GM21825 (cell line): ENCODE measurements around the gene IQSEC2.

Source experiments
- ATAC-seq: cut with Tn5 transposase; IDR thresholded peaks from one replicate; pipeline ENCODE4 v1.9.1; 2021; ENCODE audit warnings: mild to moderate bottlenecking, moderate library complexity; ENCODE audit not compliant: unreplicated experiment

The IQSEC2 gene

GRCh38 chrX:53305996-53306937 lies 24.9 kb upstream of the IQSEC2 start:
- ATAC-seq, result no peak

GRCh38 chrX:53305219-53305995 lies 24.0 kb upstream of the IQSEC2 start:
- no peak for ATAC-seq

GRCh38 chrX:53303195-53303594 lies 21.8 kb upstream of the IQSEC2 start:
- ATAC-seq, result no peak

DNA sequence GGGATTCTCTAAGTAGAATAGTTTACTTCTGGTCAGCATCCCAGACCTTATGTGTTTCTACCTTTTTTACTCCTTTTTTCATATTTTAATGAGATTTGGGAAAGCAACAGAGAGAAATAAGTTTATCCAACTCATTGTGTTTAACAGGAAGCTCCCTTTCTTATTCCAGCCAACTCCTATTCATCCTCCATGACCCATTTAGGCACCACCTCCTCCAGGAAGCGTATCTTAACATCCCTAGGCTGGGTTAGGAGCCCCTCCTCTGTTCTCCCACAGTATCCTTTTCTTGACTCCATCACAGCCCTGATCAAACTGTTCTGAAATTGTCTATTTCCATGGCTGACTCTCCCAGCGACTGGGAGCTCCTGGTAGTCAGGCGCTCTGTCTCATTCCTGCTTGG lies 18.8 kb upstream of the IQSEC2 start:
- no peak for ATAC-seq

- no peak for ATAC-seq
Measured at GRCh38 chrX:53294024-53294648, 12.8 kb upstream of the IQSEC2 start.

DNA sequence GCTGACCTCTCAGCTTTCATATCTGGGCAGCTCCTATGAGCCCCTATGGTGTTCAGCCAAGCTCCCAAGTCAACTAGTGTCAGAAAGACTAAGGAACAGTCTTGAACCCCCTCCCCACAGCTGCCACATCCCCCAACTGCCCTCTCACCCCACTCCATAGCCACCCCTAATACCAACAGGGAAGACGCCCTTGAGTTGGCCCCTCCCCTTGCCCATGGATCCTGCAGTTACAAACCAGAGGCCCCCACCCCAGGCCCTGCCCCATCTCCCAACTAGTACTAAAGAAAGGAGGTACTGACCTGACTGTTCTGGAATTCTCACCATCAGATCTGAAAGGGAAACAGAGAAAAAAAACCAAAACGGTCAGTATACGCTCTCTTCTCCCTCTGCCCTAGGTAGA lies 10.2 kb upstream of the IQSEC2 start:
- ATAC-seq, result no peak

DNA sequence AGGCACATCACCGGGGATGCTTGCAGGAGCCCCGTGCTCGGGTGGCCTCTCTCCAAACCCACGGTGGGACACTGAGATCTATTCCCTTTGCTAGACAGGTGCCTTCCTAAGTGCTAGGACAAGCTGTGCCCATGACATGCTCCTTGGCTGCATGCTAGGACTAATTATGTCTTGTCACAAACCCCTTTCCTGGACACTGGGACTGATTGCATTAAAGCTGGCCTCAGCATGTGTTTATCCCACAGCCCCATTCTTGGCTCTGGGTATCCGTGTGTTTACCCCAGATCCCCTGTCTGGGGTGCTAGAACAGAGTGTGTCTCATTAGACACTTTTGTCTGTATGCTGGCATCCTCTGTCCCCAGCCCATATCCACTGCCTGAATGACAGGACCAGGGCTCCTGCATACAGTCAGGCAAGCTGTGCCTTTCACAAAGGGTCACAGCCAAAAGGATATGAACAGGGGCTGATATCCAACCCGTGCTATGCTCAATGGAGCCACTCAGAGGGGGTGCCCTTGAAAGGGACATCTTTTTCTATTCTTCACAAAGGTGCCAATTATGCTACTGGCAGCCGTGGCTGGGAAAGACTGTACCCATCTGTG lies 9.2 kb upstream of the IQSEC2 start:
- no peak for ATAC-seq

DNA sequence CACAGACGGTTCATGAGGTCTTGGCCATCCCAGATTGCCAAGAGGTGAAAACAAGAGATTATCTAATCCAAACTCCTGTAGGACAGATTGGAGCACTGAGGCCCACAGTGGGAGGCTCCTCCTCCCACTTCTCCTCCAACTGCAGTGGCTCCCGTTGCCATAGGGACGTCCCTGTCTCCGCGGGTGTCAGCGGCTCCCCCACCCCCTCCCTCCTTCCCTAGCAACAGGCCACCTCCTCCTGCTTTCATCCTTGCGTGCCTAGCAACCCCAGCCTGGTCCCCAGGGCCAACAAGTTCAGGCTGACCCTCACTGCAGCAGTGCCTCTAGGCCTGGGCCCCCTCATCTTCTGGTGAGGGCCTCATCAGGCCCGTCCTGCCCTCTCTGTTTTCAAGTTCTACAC lies 6.8 kb upstream of the IQSEC2 start:
- no peak for ATAC-seq

- ATAC-seq, result no peak
Measured at GRCh38 chrX:53287493-53288138, 6.2 kb upstream of the IQSEC2 start.

DNA sequence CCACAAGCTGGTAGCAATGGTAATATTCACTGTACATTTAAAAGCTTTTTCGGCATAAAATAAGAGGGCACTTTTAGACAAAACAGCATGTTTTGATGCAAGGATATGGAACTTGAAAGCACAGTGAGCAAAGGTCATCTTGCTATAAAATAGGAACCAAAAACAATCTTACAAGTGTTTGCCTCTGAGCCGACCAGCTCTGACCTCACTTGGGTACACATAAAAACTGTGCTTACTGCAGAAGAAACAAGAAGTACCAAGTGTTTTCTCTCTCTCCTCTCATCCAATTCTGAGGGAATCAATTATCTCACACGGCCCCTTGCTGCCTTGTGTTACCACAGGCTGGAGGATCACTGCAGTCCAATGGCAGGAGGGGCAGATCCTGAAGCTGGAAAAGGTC lies 4.8 kb upstream of the IQSEC2 start:
- ATAC-seq, result no peak

GRCh38 chrX:53285591-53285990 lies 4.2 kb upstream of the IQSEC2 start:
- ATAC-seq, result no peak

DNA sequence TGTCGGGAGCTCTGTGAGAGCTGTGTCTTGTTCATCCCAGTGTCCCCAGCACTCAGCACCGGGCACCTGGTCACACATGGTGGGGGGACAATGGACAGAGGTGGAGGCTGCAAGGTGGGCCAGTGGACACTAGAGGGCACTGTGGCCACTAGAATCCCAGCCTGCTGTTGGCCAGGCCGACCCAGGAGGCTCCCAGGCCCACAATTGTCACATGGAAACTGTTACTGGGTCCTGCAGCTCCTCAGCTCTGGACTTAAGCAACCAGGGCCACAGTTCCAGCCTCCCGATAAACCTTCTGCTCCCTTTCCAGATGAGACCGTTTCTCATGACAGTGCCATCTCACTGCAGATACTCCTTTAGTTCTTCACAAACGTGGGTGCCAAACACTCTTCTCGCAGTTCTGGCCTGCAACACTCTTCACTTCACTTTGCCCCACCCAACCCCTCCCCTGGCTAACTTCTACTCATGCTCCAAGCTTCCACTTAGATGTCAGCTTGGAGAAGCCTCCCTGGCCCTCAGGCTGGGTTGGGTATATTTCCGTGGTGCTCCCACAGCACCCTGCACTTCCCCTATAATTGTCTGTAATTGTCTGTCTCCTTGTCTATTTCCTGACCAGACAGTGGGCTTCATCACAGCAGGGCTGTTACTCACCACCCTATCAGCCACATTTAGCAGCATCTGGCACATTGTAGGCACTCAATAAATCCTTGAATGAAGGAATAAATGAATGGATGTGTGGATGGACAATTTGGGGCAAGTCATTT lies 3.5 kb upstream of the IQSEC2 start:
- ATAC-seq, result no peak

GRCh38 chrX:53283567-53283966 lies 2.2 kb upstream of the IQSEC2 start:
- no peak for ATAC-seq

DNA sequence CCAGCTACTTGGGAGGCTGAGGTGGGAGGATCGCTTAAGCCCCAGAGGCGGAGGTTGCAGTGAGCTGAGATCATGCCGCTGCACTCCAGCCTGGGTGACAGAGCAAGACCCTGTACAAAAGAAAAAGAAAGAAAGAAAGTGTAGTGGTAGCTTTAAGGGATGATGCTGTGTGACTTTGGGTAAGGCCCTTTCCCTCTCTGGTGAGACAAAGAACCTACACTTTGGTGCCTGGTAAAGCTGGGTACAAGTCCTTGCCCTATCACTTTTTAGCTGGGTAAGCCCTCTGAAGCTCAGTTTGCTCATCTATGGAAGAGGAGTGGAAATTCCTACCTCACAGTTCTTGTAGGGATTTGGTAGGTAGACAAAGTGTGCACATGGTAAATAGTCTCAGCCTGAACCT lies 1.7 kb upstream of the IQSEC2 start:
- ATAC-seq, result no peak

GRCh38 chrX:53281963-53282695 lies 745 bp upstream of the IQSEC2 start:
- no peak for ATAC-seq

DNA sequence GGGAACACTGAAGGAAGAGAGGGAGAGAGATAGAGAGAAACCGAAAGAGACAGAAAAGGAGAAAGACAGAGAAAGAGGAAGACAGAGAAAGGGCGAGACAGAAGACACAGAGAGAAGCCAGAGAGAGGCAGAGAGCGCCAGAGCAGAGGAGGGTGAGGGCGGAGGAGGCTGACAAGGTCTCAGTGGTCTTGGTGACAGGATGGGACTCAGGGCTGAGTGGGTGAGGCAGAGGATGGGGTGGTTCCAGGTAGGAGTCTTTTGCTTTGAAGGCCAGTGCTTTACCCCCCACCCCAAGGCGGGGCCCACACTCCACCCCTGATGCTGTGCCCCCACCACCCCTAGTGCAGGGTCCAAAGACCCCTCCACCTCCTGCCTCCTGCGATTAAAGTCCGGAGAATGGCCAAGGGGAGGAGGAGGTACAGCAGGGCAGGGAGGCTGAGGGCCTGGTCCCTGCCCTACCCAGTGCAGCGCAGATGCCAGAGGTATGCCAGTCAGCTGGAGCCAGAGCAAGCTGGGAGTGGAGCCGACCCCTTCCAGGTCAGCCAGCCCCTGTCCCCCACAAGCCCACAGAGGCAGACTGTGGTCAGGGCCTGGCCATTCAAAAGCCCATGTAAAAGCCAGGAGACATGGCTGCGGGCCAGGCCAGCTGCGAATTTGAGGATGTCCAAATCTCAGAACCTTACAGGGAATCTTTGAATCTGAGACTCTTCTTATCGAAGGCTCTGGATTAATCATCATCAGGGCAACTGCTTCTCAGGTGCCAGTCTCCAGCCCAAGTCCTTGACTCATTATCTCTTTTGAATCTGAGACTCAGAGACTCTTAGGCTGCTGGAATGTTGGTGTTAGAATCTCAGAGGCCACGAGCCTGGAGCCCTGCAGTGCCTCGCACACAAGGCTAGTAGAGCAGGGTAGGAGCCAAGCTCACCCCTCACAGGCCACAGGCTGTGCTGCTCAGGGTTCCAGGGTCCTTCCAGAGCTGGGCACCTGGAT lies 758 bp downstream of the IQSEC2 start:
- no peak for ATAC-seq

DNA sequence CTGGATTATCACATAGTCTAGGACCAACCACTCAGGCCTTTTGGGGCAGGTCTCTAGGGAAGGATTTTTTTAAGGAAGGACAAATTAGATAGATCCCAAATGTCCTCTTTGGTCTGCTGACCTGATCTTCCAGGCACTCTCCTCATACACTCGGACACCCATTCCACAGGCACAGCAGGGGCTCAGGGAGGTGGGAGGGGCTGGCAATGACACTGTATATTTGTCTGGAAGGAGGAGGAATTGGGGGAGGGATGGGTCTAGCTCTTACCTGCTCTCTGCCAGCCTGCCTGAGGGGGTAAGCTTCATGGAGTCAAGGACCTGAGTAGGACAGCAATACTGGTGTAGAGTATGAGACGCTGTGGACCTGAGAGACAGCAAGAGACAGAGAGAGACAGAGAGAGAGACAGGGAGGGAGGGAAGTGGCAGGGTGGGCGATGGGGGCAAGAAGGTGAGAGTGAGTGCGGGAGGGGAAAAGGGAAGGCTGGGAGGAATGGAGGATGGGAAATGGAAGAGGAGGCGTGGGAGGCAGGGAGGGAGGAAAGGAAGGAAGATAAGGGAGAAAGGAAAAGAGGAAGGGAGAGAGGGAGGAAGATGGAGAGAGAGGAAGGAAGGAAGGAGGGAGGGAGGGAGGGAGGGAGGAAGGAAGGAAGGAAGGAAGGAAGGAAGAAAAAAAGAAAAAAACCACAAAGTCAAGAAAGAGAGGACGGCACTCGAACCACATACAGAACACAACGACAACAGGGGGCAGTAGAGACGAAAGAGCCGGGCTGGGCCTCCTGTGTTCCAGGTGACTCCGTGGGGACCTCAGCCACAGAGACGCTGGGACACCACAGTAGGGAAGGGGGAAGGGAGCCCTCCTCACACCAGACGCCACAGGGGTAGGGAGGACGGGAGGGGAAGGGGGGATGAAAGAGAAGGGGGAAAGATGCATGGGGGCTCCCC lies 1.8 kb downstream of the IQSEC2 start:
- no peak for ATAC-seq
